ENCODE measurements around the gene QSOX2.

The QSOX2 gene

DNA sequence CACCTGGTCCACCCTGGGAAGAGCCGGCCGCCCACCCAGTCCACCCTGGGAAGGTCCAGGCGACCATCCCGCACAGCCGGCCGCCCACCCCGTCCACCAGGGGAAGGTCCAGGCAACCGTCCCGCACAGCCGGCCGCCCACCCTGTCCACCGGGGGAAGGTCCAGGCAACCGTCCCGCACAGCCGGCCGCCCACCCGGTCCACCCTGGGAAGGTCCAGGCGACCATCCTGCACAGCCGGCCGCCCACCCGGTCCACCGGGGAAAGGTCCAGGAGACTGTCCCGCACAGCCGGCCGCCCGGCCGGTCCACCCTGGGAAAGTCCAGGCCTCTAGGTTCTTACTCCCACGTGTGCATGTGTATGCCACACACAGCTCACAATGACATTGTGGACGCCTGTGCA is 6.7 kb upstream of the QSOX2 start:
- DNase-seq (ENCODE audit: low read depth in 2 of 3, low spot score in 1 of 3): no peak

DNA sequence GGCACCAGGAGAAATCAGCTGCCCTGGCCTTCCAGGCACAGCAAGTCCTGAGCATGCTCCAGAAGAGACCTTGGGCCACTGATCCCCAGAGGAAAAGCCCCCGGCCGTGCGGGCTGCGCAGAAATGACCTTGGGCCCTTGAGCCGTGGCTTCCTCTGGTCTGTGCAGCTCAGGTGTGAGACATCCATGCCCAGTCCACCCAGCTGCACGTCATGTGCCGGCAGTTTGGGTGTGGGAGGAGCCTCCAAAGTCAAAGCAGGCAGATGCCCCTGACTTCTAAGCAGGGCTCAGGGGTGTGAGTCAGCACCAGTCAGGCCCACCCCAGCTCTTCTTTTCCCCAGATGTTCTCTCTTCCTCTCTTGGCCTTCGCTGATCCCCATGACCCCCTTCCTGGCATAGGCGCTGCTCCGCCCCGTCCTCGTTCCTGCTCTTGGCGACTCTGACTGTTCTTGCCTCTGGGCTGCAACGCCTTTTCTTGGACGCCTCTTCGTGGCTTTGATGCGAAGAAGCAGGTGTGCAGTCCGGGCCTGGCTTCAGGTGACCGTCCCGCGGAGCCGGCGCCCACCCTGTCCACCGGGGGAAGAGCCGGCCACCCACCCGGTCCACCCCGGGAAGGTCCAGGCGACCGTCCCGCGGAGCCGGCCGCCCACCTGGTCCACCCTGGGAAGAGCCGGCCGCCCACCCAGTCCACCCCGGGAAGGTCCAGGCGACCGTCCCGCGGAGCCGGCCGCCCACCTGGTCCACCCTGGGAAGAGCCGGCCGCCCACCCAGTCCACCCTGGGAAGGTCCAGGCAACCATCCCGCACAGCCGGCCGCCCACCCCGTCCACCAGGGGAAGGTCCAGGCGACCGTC is 5.9 kb upstream of the QSOX2 start:
- no peak for DNase-seq (ENCODE audit: low read depth in 2 of 3, low spot score in 1 of 3)

DNA sequence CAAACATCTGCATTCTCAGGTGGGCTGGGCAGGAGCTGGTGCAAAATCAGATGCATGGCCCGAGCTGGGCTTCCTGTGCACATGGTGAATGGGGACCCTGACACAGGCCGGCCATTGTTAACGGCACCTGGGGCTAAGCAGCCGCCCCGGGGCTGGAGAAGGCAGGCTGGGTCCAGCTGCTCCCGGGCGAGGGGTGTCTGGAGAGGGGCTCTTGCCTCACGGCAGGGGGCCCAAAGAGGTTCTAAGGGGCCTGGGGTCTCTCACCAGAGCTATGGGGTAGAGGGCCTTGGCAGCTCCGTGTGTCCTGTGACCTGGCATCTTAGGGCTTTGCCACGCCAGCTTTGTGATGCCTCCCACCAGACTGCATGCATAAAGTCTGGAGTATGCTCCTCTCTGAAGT is 5.1 kb upstream of the QSOX2 start:
- no peak for DNase-seq (ENCODE audit: low read depth in 2 of 3, low spot score in 1 of 3)

DNA sequence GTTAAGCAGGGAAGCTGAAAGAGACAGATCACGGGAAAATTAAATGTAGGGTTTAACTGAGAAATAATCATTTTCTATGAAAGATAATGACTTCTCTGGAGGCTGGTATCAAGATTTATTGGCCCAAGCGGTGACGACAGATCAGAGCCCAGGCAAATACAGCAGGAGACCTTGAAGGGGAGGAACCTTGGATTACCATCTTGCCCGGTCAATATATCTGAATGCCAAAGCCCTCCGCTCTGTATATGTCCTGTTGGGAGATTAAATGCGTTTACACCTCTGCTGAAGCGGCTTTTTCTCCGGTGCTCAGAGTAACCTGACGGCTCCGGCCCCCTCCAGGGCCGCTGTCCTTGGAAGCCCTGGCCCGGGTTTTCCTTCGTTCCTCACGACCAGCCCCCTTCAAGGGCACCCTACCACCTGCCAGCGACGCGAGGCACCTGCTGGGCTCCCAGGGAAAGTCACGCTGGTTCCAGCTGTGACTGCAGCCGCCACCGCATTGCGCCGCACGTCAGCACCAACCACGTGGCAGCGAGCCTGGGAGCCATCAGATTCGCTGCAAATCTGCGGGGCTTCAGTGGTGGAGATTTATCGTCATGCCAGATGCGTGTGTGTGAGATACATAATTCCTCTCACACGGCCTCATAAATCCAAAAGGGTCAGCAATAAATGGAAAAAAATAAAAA is 4.4 kb upstream of the QSOX2 start:
- DNase-seq (ENCODE audit: low read depth in 2 of 3, low spot score in 1 of 3): no peak

DNA sequence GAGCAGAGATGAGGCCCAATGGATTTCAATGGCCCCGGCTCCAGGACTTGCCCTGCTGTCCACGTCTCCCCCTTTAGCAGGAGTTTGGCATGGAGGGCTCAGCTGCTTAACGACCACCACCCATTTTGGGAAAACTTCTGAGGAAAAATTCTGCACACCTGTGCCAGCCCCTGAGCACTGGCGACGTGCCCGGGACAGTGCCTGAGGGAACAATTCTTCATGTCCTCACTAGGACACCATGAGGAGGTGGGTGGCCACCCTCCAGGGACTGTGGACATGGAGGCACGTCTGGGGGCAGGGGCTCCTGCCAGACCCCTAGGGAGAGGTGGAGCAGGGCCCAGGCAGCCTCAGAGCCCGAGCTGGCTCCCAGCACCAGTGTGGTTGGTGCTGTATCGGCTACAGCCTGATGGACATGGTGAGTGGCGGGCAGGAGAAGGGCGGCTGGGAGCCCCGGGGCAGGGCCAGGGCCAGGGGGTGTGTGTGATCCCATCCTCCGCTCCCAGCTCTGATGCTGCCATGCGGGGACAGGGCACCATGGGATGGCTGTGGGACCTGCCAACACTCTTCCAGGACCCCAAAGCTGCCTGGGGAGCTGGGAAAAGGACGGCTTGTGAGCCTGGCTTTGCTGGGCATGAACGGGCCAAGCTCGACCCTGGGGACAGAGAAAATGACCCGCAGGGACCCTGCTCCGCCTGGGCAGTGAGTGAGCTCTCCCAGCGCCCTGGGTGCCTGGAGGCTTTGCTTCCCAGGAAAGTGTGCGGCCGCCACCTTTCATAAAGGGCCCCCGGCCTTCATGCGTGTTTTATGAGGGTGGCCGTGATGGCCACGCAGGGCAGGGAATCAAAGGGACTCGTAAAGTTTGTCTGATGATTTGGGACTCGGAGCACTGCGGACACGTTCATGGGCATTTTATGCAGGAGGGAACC is 3.6 kb upstream of the QSOX2 start:
- DNase-seq (ENCODE audit: low read depth in 2 of 3, low spot score in 1 of 3): no peak

DNA sequence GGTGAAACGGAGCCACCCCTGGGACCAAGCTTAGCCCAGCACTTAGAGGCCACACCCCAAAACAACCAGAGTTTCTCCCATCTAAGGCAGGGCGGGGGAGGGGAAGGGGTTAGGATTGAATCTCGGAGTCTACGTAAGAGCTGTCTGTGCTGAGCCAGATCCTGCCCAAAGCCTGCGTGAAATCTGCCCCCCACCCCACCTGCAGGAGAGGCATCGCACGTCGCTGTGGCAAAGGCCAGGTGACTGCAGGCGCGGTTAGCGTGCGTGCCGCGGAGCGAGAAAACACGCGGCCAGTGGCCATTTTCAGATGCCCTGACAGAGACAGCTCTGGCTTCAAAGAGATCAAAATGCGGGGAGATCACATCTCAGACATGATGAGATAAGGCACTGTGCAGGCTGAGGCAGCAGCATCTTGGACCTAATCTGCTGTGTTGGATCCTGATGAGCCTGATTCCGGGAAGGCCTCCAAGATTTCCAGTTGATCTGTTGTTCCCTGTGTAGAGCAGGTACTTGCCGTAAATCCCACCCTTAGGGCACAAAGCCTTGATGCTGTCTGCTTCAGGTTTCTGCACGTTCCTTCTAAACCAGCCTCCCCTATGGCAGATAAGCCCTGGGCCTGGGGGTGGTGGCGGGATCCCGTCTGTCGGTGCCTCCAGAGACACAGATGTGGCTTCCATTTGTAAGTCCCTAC is 2.5 kb upstream of the QSOX2 start:
- DNase-seq (ENCODE audit: low read depth in 2 of 3, low spot score in 1 of 3): no peak

DNA sequence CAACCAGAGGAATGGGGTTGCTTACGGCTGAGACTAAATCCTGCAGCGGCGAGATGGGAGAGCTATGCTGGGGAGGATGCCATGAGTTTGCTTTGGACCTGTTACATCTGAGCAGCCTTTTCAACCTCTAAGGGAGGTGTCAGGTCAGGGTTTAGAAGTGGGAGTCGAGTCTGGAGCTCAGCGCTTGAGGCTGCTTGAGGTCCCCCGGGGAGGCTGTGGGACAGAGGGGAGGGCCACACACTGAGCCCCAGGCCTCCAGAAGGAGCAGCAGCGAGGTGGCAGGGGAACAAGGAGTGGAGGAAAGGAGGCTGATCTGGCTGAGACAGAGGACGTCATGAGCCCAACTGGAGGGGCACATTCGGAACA is 1.9 kb upstream of the QSOX2 start:
- DNase-seq (ENCODE audit: low read depth in 2 of 3, low spot score in 1 of 3): no peak

DNA sequence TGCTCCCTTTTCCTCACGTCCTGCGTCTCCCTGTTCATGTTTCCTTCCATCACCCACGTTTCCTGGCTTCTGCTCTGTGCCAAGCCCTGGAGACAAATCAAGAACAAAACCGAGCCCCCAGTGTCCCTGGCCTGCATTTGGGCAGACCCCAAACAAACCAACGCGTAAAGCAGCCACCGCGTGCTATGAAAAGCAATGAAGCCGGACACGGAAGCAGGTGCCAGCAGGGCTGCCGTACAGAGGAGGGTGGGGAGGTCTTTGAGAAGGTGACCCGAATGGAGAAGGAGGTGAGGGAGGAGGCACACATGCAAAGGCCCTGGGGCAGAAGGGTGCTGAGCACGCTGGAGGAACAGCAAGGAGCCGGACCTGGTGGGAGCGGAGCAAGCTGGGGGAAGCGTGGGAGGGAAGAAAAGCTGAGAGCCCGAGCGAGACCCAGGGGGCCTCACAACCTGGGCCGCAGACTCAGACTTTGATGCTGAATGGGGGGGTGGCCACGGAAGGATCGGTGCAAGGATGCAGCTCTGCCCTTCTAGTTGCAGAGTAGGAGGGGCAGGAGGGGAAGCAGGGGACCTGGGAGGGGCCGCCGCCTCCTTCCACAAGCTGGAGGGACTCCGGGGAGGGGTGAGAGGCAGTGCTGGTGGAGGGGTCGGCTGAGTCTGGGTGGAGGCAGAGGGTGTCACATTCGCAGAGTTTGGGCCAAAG is 1.4 kb upstream of the QSOX2 start:
- no peak for DNase-seq (ENCODE audit: low read depth in 2 of 3, low spot score in 1 of 3)

DNA sequence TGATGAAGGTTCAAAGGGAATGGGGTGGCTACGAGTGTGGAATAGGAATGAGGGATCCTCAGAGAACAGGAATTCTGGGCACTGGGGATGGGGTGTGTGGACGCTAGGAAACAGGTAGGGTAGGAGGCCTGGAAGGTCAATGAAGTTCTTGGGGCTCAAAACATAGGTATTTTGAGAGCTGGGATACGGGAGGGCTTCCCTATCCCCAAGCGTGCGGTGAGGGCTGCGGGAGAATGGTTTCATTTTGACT is 718 bp downstream of the QSOX2 start:
- no peak for DNase-seq (ENCODE audit: low read depth in 2 of 3, low spot score in 1 of 3)

DNA sequence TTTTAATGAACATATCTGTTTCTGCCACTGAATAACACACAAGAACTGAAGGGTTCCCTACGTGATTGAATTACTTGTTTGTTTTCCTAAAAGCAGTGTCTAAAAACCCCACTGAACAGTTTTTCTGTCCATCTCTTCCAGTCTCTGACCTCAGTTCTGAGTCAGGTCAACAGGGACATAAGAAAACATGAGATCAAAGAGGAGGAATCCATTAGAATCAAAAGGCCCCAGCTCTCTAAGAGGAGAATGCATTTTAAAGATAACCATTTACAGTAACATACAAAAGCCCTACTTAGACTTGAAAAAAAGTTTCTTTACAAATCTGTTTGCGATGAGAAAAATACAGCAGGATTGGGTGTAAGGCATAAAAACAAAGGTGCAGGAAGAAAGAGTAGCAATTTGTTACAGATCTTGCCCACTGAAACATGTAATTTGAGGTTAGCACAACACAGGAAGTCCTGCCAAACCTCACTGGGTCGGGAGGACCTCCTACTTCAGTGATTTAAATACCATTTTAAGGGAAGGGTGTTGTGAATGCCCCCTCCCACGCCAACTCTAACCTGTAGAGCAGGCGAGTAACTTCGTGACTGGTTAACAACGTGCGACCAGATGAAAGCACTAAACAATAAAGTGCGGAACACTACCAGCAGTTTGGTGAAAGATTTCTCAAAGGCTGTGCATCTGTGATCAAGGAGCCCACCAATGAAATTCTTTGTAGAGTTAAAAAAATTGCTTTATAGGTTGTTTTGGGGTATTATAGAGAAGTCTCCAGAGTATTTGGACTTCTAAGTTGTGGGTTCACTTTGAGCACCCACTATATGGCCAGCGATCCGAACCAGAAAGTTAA is 1.3 kb downstream of the QSOX2 start:
- peak; percentile 63 to 70 (median 67) for DNase-seq (ENCODE audit: low read depth in 2 of 3, low spot score in 1 of 3)

DNA sequence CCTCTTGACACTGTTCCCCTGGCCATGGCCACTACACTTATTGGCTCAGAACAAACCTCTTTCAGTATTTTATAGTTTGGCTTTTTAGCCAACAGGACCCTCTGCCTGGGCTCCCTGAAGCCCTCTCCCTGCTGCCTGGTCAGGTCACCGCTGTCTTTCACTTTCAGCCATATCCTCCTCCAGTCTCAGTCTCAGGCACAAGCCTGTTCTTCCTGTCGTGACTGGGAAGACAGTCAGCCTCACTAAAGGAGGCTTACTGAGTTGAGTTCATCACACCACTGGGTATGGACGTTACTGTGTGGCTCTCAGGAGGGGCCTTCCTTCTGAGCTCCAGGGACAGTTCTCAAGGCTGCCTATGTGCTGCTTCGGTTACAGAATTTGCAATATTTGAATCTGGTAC is 2.0 kb downstream of the QSOX2 start:
- DNase-seq (ENCODE audit: low read depth in 2 of 3, low spot score in 1 of 3): no peak

DNA sequence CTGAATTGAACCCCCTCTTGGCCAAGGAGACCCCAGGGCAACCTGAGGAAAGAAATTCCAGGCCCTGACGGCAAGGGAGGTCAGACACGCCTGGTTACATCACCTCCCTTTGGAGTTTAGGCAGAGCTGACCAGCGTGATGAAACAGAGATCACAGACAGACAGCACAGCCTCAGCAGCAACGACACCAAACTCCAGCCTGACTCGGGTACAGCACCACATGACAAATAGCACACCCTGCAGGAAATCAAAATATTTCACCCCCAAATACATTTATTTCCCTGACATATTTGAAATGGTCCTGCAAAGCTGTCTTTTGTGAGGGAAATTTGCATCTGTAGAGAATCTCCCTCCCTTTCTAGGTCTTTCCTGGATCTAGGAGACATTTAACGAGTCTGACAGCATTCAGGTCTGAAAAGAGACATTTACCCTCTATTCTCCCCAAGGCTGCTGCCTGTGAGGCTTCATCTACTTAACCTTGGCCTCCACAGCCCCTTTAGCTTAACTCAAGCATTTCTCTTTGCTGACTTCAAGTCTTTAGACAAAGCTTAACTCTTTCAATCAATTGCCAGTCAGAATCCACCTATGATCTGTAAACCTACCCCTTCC is 2.6 kb downstream of the QSOX2 start:
- DNase-seq (ENCODE audit: low read depth in 2 of 3, low spot score in 1 of 3): no peak

DNA sequence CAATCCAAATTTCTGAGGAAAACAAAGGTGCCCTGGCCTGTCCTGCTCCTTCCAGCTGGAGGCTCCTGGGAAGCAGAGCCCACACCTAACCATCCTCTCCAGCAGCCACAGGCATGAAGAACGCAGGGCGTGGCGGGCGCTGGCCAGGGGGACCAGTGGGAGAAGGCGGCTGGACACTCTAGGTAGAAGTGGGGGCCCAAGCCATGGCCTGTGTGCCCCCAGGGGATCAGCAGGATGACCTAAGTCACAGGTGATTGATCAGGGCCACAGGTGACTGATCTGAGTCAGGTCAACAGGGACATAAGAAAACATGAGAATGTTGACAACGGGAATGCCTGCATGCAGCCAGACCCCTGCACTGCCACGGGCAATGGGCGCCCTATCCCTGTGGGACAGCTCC is 3.4 kb downstream of the QSOX2 start:
- DNase-seq (ENCODE audit: low read depth in 2 of 3, low spot score in 1 of 3): no peak

DNA sequence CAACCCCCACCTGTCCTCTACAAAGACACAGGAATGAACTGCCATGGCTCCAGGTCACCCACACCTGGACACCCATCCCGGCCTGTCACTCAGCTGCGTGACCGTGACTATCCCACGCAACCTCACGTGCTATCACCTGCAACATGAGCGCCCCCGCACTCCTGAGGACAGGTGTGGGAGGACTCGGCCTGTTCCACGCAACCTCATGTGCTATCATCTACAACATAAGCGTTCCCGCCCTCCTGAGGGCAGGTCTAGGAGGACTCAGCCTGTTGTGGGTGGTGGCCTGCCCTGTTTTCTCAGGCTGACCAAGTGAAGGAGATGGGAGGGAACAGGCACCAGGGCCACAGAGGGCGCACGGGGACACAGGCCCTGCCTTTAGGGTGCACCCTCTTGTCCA is 4.1 kb downstream of the QSOX2 start:
- DNase-seq (ENCODE audit: low read depth in 2 of 3, low spot score in 1 of 3): no peak

DNA sequence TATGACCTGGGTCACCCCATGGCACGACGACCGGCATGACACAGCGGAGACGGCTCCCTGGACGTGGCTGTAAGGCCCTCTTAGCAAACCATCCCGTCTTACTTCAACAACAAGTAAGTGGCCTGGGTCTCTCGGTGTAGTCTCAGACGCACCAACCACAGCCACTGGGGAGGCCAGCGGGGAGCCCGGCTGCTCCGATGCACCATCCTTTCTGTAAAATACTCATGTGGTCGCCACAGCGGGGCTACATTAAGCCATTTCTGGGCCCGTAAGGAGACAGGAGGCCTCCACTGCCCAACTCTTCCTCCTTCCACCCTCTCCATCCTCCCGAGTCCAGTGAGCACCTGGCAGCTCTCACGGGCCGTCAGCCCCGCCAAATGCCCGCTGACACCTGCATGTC is 4.7 kb downstream of the QSOX2 start:
- no peak for DNase-seq (ENCODE audit: low read depth in 2 of 3, low spot score in 1 of 3)

DNA sequence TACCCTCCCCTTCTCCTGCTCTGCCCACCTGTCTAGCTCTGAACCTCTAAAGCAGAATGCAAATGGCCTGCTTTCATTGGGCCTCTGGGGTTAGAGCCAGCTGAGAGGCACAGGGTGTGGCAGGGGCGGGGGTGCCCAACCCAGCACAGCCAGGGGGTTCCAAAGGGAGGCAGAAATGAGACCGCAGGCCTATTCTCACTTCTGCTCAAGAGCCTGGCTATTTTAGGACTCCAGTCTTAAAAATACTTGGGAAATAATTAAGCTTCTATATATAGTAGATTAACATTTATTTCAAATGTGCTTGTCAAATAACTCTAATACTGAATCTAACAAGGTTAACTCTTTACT is 5.7 kb downstream of the QSOX2 start:
- no peak for DNase-seq (ENCODE audit: low read depth in 2 of 3, low spot score in 1 of 3)

DNA sequence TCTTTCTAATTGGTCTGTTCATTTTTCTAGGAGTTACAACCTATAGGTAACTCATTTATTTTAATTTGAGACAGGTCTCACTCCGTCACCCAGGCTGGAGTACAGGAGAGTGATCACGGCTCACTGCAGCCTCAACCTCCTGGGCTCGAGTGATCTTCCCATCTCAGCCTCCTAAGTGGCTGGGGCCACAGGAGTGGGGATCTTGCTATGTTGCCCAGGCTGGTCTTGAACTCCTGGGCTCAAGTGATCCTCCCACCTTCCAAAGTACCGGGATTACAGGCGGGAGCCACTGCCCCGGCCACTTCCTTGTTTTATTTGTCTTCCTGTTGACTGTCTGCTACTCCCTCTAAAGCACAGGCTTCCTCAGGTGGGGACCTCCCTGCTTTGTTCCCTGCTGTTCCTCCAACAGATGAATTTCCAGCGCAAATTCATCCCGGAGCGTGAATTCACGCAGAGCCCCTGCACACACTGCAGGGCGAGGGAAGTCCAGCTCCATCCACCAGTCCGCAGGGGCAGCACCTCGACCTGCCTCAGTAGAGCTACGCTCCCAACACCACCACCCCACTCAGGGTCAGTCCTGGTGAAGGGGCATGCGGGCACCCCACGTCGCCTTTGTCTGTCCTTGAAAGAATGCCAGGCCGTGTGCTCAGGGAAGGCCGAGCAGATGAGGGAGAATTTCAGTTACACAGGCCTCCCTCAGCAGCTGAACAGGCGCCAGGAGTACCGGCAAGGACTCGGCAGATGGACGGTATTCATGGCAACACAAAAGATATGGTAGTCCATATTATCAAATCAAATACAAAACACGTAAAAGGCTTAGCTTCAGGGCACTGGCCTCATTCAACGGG is 6.3 kb downstream of the QSOX2 start:
- DNase-seq (ENCODE audit: low read depth in 2 of 3, low spot score in 1 of 3): no peak

DNA sequence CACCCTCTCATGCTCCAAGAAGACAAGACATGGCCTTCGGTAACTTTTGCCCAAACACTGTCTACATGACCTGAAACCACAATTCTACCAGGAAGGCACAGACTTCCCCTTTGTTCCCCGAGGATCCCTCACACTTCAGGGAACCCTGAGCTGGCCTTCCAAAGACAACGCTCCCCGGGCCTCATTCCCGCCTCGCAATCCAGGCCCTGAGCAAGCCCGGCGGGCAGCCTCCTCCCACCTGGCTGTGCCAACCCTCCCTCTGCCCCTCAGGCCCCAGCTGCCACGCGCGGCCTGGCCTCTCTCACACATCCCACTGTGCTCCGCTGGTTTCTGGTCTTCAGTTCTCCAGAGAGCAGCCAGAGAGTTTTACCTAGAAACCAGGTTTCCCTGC is 7.3 kb downstream of the QSOX2 start:
- DNase-seq (ENCODE audit: low read depth in 2 of 3, low spot score in 1 of 3): no peak
